Fibroblast of the aortic adventitia (primary cell): ENCODE results near the gene MRPL17. TPM values are rescaled to one million over a fixed set of nuclear protein-coding genes. Genes with fewer than 3 reads are reported as not detected.
A peak's percentile ranks its signal among the peaks of the same experiment; 100 is the strongest.

ENCODE experiments used
- DNase-seq: peaks from one replicate; pipeline ENCODE4 v3.0.0-alpha.2; 2010; ENCODE audit warnings: low read depth
- H3K4me3 ChIP-seq: 2 replicates; pipeline ENCODE4 v1.5.1; 2011; ENCODE audit warnings: low read depth, mild to moderate bottlenecking, control low read depth, low read length, moderate library complexity
- CTCF ChIP-seq: IDR thresholded peaks from 2 replicates; pipeline ENCODE4 v1.5.1; 2011; ENCODE audit warnings: mild to moderate bottlenecking, low read length, control low read depth, inconsistent platforms; ENCODE audit not compliant: insufficient read depth
- total RNA-seq: library from RNA; depleted of rRNA; stranded (reverse); fragments of >200 nt; gene quantifications from 2 replicates; pipeline ENCODE4 v1.2.3, GENCODE V29; 2012; ENCODE audit warnings: low replicate concordance

MRPL17 gene
- total RNA-seq, 1 donor, result 49.1 TPM

- H3K4me3 ChIP-seq, result no peak overlapping the region
These were observed 11.1 kb downstream of the MRPL17 start for GRCh38 chr11:6671991-6672390.

GRCh38 chr11:6670202-6670830 lies 12.8 kb downstream of the MRPL17 start:
- H3K4me3 ChIP-seq, result no peak overlapping the region
- no peak for TF ChIP-seq CTCF
- DNase-seq, result no peak

More at GRCh38 chr11:6671991-6672390, 11.1 kb downstream of the MRPL17 start:
- no peak for TF ChIP-seq CTCF
- DNase-seq, result no peak

GRCh38 chr11:6667733-6668374 lies 15.3 kb downstream of the MRPL17 start:
- H3K4me3 ChIP-seq, result no peak overlapping the region
- peak; percentile 57 for DNase-seq
- peak; percentile 63 for TF ChIP-seq CTCF

- no peak for TF ChIP-seq CTCF
- no peak overlapping the region for H3K4me3 ChIP-seq
- no peak for DNase-seq
These were observed 16.6 kb downstream of the MRPL17 start for GRCh38 chr11:6666302-6667183.

- H3K4me3 ChIP-seq, result no peak overlapping the region
- TF ChIP-seq CTCF, result no peak
- peak; percentile 25 for DNase-seq
These were observed 18.6 kb downstream of the MRPL17 start for GRCh38 chr11:6664551-6664950.

- no peak overlapping the region for H3K4me3 ChIP-seq
- peak; percentile 14 for DNase-seq
- no peak for TF ChIP-seq CTCF
These were observed 19.2 kb downstream of the MRPL17 start for GRCh38 chr11:6663794-6664469.
